NCI-H1436 (cell line): ENCODE results near the gene VPS72.

ENCODE experiments used
- DNase-seq: peaks from one replicate; lab custom pipeline; 2025; lab: John Stamatoyannopoulos, UW

VPS72 gene

DNA sequence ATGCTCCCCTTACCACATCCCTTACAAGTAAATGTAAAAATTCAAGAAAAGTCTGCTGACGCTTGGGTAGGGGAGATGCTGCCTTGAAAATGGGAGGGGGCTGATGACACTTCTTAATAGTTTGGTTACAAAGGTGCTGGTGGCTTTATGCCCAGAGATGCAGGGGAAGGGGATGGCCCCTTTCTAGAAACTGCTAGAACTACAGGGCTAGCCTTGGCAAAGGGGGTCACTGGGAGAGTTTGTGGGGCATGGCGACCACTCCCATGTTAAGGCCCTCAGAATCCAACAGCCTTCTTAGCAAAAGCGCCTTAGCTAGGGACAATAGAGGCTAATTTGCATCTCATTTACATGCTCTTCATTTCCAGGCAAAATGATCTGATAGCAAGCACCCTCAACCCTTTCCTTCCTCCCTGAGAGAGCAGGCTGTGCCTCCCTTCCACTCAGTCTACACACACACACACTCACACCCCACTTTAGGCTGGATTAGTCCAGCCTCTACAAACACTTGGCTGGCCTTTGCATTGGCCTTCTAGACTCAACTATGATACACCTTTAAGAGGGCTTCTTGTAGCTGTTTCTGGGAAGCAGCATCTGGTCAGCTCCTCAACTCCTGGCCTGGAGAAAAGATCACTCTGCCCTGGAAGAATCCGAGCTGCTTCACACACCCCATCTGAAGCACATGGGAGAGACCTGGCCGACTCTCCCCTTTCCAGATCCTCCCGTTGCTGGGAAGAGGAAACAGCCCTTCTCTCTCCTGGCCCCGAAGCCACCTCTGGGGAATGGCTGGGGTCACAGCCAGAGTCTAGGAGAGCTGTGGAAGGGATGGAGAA is 45.3 kb downstream of the VPS72 start:
- DNase-seq = no peak

- no peak for DNase-seq
Observed at GRCh38 chr1:151143986-151144385, 46.0 kb downstream of the VPS72 start.

DNA sequence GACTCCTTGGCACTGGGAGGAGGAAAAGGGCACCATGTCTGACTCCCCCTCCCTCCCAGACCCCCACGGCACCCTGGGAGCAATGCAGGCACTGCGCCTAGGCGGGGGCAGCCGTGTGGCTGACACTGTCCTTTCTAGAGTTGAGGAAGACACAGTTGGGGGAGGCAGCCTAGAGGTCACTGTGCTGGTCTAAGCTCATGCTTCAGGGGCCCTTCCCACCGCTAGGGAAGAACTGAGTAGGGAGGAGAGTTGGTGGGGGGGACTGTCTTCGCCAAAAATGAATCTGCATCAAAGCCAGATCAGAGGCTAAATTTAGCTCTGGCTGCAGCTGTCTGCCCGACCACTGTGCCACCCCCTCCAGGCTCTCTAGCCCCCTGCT is 47.0 kb downstream of the VPS72 start:
- no peak for DNase-seq

DNA sequence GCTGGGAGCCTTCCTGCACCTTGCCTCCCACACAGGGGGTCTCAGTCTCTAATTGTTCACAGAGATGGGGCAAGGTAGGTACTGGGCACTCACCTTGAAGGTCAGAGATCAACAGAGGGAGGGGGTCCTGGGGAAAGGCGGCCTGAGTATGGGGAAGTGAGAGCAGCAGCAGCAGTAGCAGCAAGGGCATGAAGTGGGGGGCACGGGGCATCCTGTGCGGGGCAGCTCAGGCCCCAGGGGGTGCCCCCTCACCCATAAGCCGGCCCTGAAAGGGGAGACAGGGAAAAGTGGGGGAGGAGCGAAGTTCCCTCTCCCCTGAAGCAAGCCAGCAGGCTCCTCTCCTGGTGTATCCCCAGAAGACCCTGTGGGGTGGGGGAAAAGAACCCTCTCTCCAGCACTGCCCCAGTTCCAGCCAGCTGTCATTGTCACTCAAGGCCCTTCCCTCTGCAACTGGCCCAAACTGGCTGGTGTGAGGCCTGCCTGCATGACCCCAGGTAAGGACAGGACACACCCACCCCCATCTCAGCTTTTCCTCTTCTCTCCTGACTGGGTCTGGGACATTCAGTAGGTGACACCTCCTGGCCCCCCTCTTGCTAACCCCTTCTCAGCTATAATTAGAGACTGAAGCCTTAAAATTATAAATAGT is 47.5 kb downstream of the VPS72 start:
- DNase-seq = no peak

- DNase-seq = no peak
Observed at GRCh38 chr1:151137789-151138188, 52.2 kb downstream of the VPS72 start.

GRCh38 chr1:151135433-151136385 is 54.3 kb downstream of the VPS72 start:
- no peak for DNase-seq

- DNase-seq = no peak
Observed at GRCh38 chr1:151134991-151135390, 55.0 kb downstream of the VPS72 start.

GRCh38 chr1:151134396-151134795 is 55.6 kb downstream of the VPS72 start:
- no peak for DNase-seq

DNA sequence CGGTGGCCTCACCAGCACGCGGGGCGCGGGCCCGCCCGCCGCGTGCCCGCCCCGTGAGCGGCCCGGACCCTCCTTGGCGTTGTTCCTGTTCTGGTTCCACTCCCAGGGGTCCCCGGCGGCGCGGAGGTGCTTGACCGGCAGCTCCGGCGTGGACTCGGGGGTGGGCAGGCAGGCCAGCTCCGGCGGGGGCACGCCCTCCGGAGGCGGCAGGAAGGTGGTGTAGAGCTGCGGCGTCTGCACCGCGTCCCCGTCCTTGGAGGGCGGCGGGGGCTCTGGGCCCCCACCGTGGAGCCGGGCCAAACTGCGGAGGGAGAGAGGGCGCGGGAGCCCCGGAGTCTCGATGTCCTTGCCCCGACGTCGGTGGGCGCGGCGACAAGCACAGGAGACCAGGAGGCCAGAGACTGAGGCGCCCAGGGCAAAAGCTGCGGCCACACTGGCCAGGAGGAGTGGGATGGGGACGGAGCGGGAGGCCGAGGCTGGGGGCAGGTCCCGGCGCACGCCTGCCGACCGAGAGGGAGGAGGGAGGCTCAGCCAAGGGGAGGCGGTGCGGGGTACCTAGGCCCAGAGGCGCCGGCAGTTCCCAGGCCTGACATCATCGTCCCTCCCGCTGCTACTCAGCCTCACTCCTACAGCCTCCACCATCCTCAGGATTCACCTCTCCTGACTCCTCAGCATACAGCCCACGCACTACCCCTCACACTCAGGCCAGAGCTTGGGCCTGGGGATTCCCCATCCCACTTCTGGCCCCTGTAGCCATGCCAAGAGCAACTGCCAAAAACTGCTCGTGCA is 56.8 kb downstream of the VPS72 start:
- no peak for DNase-seq

DNA sequence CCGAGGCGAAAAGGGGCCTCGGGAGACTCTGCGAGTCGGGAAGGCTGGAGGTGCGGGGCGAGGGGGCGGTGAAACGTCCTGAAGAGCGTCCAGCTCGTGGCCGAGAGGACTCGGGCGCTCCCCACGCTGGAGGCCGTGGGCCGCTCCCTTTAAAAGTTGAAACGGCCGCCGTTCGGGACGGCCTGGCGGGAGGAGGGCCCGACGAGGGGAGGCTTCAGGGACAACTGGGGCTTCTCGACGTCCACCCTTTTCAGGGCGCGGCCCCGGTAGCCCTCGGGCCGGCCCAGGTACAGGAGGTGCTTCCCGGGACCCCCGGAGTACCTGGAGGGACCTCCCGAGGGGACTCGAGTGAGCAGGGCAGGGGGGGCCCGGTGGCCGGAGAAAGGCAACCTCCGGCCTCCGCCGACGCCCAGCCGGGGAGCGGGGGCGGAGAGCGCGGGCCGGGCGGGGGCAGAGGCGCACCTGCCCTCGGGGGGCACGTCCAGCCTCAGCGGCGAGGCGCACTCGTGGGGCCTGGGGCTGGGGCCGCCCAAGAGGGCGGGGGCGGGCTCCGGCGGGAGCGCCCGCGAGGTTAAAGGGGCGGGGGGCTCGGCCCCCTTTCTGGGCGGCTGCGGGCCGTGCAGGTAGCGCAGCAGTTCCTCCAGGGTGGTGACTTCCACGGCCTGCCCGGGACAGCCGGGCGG is 57.5 kb downstream of the VPS72 start:
- no peak for DNase-seq

GRCh38 chr1:151131701-151132334 is 58.2 kb downstream of the VPS72 start:
- DNase-seq = no peak

- no peak for DNase-seq
Observed at GRCh38 chr1:151130987-151131586, 58.9 kb downstream of the VPS72 start.

- no peak for DNase-seq
Observed at GRCh38 chr1:151128800-151129199, 61.2 kb downstream of the VPS72 start.
